GM10248 (cell line): ENCODE results near the gene PROM2.

Experiments used
- CTCF ChIA-PET: fragments of 300-600 bp; sonication (Branson Sonifier 250); formaldehyde crosslinking; extraction: SDS; loops from one replicate; lab custom pipeline; 2021; ENCODE audit warnings: antibody characterized with exemption; lab: Yijun Ruan, JAX
- POLR2A ChIA-PET: fragments of 350-650 bp; sonication (Branson Sonifier 250); formaldehyde crosslinking; extraction: SDS; loops from one replicate; lab custom pipeline; 2020; ENCODE audit warnings: antibody characterized with exemption; lab: Yijun Ruan, JAX
- DNase-seq: peaks from one replicate; pipeline ENCODE4 v3.0.0; 2012; ENCODE audit errors: extremely low spot score
- CTCF ChIP-seq: IDR thresholded peaks from 2 replicates; pipeline ENCODE4 v1.5.1; 2012; ENCODE audit warnings: mild to moderate bottlenecking, low read depth; ENCODE audit errors: extremely low read depth, missing control alignments, control extremely low read depth

Gene PROM2

DNA sequence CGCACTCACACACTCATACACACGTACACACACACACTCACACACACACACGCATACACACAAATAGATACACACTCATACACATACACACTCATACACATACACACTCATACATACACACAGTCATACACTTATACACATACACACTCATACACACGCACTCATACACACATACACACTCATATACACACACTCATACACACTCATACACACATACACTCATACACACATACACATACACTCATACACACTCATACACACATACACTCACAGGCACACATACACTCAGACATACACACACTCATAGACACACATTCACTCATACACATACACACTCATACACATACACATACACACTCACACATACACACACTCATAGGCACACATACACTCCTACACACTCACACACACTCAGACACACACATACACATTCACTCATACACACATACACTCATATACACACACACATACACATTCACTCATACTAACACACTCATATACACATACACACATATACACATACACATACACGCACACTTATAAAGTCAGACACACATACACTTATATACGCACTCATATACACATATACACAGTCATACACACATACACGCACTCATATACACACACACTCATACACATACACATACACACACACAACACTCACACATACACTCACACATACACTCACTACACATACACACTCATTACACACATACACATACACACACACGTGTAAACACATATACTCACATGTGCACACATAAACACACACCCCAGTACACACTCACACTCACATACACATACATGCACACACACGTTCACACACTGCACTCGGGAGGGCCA is 51.6 kb downstream of the PROM2 start:
- ChIA-PET POLR2A (no interaction called here), CTCF (no interaction called here)
- no peak for DNase-seq
- TF ChIP-seq CTCF: no peak

DNA sequence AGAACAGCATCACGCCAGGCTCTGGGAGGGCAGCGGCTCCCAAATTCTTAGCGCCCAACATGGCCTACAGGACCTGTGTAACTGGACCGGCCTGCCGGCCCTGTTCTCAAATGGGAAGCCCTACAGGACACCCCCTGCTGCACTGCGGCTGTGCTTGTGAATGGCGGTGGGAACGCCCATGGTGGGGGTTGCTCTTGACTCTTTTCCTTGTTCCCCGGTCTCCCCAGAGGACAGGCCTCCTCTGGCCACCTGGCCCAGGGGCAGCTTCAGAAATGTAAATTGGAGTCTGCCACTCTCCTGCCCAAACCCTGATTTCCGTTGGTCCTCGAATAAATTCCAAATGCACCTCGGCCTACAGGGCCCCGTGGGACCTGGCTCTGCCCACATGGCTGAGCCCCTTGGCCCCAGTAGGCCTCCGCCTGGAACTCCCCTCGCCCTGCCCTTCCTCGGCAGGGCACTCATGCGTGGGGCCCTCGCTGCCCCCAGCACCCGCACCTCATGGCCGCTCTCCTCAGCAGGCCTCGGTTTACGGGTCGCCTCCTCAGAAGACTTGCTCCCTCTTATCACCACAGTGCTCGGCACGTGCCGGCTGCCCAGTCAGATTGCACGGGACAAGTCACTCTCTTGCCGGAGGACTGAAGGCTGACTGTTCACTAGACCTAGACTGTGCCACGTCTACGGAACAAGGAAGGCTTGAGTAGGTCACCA is 52.3 kb downstream of the PROM2 start:
- ChIA-PET CTCF (interaction anchor here (2.3 kb wide), 1 partner anchor 18 kb away, joined by 6 read pairs; no protein-coding TSS in a partner anchor), POLR2A (no interaction called here)
- no peak for DNase-seq
- TF ChIP-seq CTCF: no peak

GRCh38 chr2:95327861-95328260 is 53.6 kb downstream of the PROM2 start:
- POLR2A ChIA-PET: interaction anchor here (0.5 kb wide), 1 partner anchor 192 kb away, joined by 4 read pairs; no protein-coding TSS in a partner anchor
- CTCF ChIA-PET: interaction anchor here (2.3 kb wide), 1 partner anchor 17 kb away, joined by 6 read pairs; no protein-coding TSS in a partner anchor
- no peak for DNase-seq
- no peak for TF ChIP-seq CTCF

GRCh38 chr2:95328358-95329125 is 54.3 kb downstream of the PROM2 start:
- DNase-seq: no peak
- POLR2A ChIA-PET: no interaction called here
- TF ChIP-seq CTCF: no peak
- CTCF ChIA-PET: interaction anchor here (1.0 to 2.3 kb wide), 2 partner anchors 12 to 16 kb away, joined by 3 to 6 read pairs; no protein-coding TSS in a partner anchor

GRCh38 chr2:95329401-95329800 is 55.2 kb downstream of the PROM2 start:
- CTCF ChIA-PET: interaction anchor here (0.9 to 1.0 kb wide), 2 partner anchors 13 to 15 kb away, joined by 3 read pairs; no protein-coding TSS in a partner anchor
- DNase-seq: no peak
- TF ChIP-seq CTCF: no peak
- POLR2A ChIA-PET: no interaction called here
